ENCODE measurements around the gene TARS3.

TARS3 gene

GRCh38 chr15:101733545-101733944 is 9.3 kb upstream of the TARS3 start:
- Histone ChIP-seq H3K9me3 (ENCODE audit: control insufficient read depth in 5 of 5, low read length in 5 of 5) (no peaks in the 10 kb centered on the region), H3K36me3 (ENCODE audit: control insufficient read depth in 5 of 5, insufficient read depth in 5 of 5, low read length in 5 of 5) (no peaks in the 10 kb centered on the region), H3K4me1 (ENCODE audit: control insufficient read depth in 5 of 5, insufficient read depth in 5 of 5, low read length in 5 of 5) (no peaks in the 10 kb centered on the region), H3K9ac (ENCODE audit: low read length in 5 of 5) (no peak overlapping the region), H3K27ac (ENCODE audit: low read depth, low read length) (no peak overlapping the region), H3K27me3 (ENCODE audit: control insufficient read depth in 5 of 5, insufficient read depth in 4 of 5, low read length in 5 of 5) (no peaks in the 10 kb centered on the region), H3K4me3 (ENCODE audit: low read depth in 1 of 5, low read length in 5 of 5) (no peak overlapping the region)

- Histone ChIP-seq H3K27ac (ENCODE audit: low read depth, low read length) (no peak overlapping the region), H3K9me3 (ENCODE audit: control insufficient read depth in 5 of 5, low read length in 5 of 5) (no peaks in the 10 kb centered on the region), H3K4me1 (ENCODE audit: control insufficient read depth in 5 of 5, insufficient read depth in 5 of 5, low read length in 5 of 5) (no peaks in the 10 kb centered on the region), H3K4me3 (ENCODE audit: low read depth in 1 of 5, low read length in 5 of 5) (no peak overlapping the region), H3K36me3 (ENCODE audit: control insufficient read depth in 5 of 5, insufficient read depth in 5 of 5, low read length in 5 of 5) (no peaks in the 10 kb centered on the region), H3K27me3 (ENCODE audit: control insufficient read depth in 5 of 5, insufficient read depth in 4 of 5, low read length in 5 of 5) (no peaks in the 10 kb centered on the region), H3K9ac (ENCODE audit: low read length in 5 of 5) (no peak overlapping the region)
Observed at GRCh38 chr15:101732772-101733171, 8.5 kb upstream of the TARS3 start.

GRCh38 chr15:101731746-101732145 is 7.5 kb upstream of the TARS3 start:
- no peak overlapping the region for H3K9ac ChIP-seq (ENCODE audit: low read length in 5 of 5)
- H3K36me3 ChIP-seq (ENCODE audit: control insufficient read depth in 5 of 5, insufficient read depth in 5 of 5, low read length in 5 of 5) = no peaks in the 10 kb centered on the region
- H3K4me1 ChIP-seq (ENCODE audit: control insufficient read depth in 5 of 5, insufficient read depth in 5 of 5, low read length in 5 of 5) = no peaks in the 10 kb centered on the region
- no peaks in the 10 kb centered on the region for H3K9me3 ChIP-seq (ENCODE audit: control insufficient read depth in 5 of 5, low read length in 5 of 5)
- H3K4me3 ChIP-seq (ENCODE audit: low read depth in 1 of 5, low read length in 5 of 5) = no peak overlapping the region
- H3K27me3 ChIP-seq (ENCODE audit: control insufficient read depth in 5 of 5, insufficient read depth in 4 of 5, low read length in 5 of 5) = no peaks in the 10 kb centered on the region
- H3K27ac ChIP-seq (ENCODE audit: low read depth, low read length) = no peak overlapping the region

GRCh38 chr15:101727186-101727585 is 2.9 kb upstream of the TARS3 start:
- Histone ChIP-seq H3K4me1 (ENCODE audit: control insufficient read depth in 5 of 5, insufficient read depth in 5 of 5, low read length in 5 of 5) (peaks cover 0 to 22% (median 17%) of the 10 kb centered on the region in 5 donors), H3K9me3 (ENCODE audit: control insufficient read depth in 5 of 5, low read length in 5 of 5) (no peaks in the 10 kb centered on the region), H3K27ac (ENCODE audit: low read depth, low read length) (no peak overlapping the region), H3K36me3 (ENCODE audit: control insufficient read depth in 5 of 5, insufficient read depth in 5 of 5, low read length in 5 of 5) (no peaks in the 10 kb centered on the region), H3K4me3 (ENCODE audit: low read depth in 1 of 5, low read length in 5 of 5) (no peak overlapping the region), H3K9ac (ENCODE audit: low read length in 5 of 5) (no peak overlapping the region), H3K27me3 (ENCODE audit: control insufficient read depth in 5 of 5, insufficient read depth in 4 of 5, low read length in 5 of 5) (no peaks in the 10 kb centered on the region)

GRCh38 chr15:101725073-101725472 is 800 bp upstream of the TARS3 start:
- Histone ChIP-seq H3K36me3 (ENCODE audit: control insufficient read depth in 5 of 5, insufficient read depth in 5 of 5, low read length in 5 of 5) (peaks cover 6 to 15% (median 10%) of the 10 kb centered on the region in 5 donors), H3K4me3 (ENCODE audit: low read depth in 1 of 5, low read length in 5 of 5) (peak overlapping the region in 1 of 5 donors; percentile 67), H3K9me3 (ENCODE audit: control insufficient read depth in 5 of 5, low read length in 5 of 5) (no peaks in the 10 kb centered on the region), H3K9ac (ENCODE audit: low read length in 5 of 5) (peak overlapping the region in 1 of 5 donors; percentile 59), H3K27ac (ENCODE audit: low read depth, low read length) (no peak overlapping the region), H3K4me1 (ENCODE audit: control insufficient read depth in 5 of 5, insufficient read depth in 5 of 5, low read length in 5 of 5) (peaks cover 0 to 22% (median 17%) of the 10 kb centered on the region in 5 donors), H3K27me3 (ENCODE audit: control insufficient read depth in 5 of 5, insufficient read depth in 4 of 5, low read length in 5 of 5) (no peaks in the 10 kb centered on the region)

- H3K4me3 ChIP-seq (ENCODE audit: low read depth in 1 of 5, low read length in 5 of 5) = peak overlapping the region; percentile 34 to 71 (median 60)
Observed at GRCh38 chr15:101724675-101725005, 367 bp upstream of the TARS3 start.

GRCh38 chr15:101723171-101723873 is 951 bp downstream of the TARS3 start:
- H3K4me1 ChIP-seq (ENCODE audit: control insufficient read depth in 5 of 5, insufficient read depth in 5 of 5, low read length in 5 of 5) = peaks cover 0 to 22% (median 17%) of the 10 kb centered on the region in 5 donors
- H3K36me3 ChIP-seq (ENCODE audit: control insufficient read depth in 5 of 5, insufficient read depth in 5 of 5, low read length in 5 of 5) = peaks cover 17 to 33% (median 22%) of the 10 kb centered on the region in 5 donors
- peak overlapping the region; percentile 72 to 97 (median 87) for H3K4me3 ChIP-seq (ENCODE audit: low read depth in 1 of 5, low read length in 5 of 5)
- H3K27ac ChIP-seq (ENCODE audit: low read depth, low read length) = peak overlapping the region; percentile 57
- H3K27me3 ChIP-seq (ENCODE audit: control insufficient read depth in 5 of 5, insufficient read depth in 4 of 5, low read length in 5 of 5) = no peaks in the 10 kb centered on the region
- H3K9ac ChIP-seq (ENCODE audit: low read length in 5 of 5) = peak overlapping the region in 4 of 5 donors; percentile 78 to 88 (median 84)
- no peaks in the 10 kb centered on the region for H3K9me3 ChIP-seq (ENCODE audit: control insufficient read depth in 5 of 5, low read length in 5 of 5)

More at GRCh38 chr15:101724675-101725005, 367 bp upstream of the TARS3 start:
- Histone ChIP-seq H3K9ac (ENCODE audit: low read length in 5 of 5) (peak overlapping the region in 2 of 5 donors; percentile 35 to 59), H3K27me3 (ENCODE audit: control insufficient read depth in 5 of 5, insufficient read depth in 4 of 5, low read length in 5 of 5) (no peaks in the 10 kb centered on the region), H3K36me3 (ENCODE audit: control insufficient read depth in 5 of 5, insufficient read depth in 5 of 5, low read length in 5 of 5) (peaks cover 9 to 20% (median 14%) of the 10 kb centered on the region in 5 donors), H3K4me1 (ENCODE audit: control insufficient read depth in 5 of 5, insufficient read depth in 5 of 5, low read length in 5 of 5) (peaks cover 0 to 22% (median 17%) of the 10 kb centered on the region in 5 donors), H3K27ac (ENCODE audit: low read depth, low read length) (no peak overlapping the region), H3K9me3 (ENCODE audit: control insufficient read depth in 5 of 5, low read length in 5 of 5) (no peaks in the 10 kb centered on the region)

GRCh38 chr15:101718896-101719295 is 5.4 kb downstream of the TARS3 start:
- peaks cover 19 to 39% (median 31%) of the 10 kb centered on the region in 5 donors for H3K36me3 ChIP-seq (ENCODE audit: control insufficient read depth in 5 of 5, insufficient read depth in 5 of 5, low read length in 5 of 5)
- no peak overlapping the region for H3K27ac ChIP-seq (ENCODE audit: low read depth, low read length)
- H3K4me1 ChIP-seq (ENCODE audit: control insufficient read depth in 5 of 5, insufficient read depth in 5 of 5, low read length in 5 of 5) = peaks cover 0 to 12% (median 11%) of the 10 kb centered on the region in 5 donors

GRCh38 chr15:101712078-101712477 is 12.2 kb downstream of the TARS3 start:
- Histone ChIP-seq H3K9me3 (ENCODE audit: control insufficient read depth in 5 of 5, low read length in 5 of 5) (no peaks in the 10 kb centered on the region), H3K4me3 (ENCODE audit: low read depth in 1 of 5, low read length in 5 of 5) (no peak overlapping the region), H3K4me1 (ENCODE audit: control insufficient read depth in 5 of 5, insufficient read depth in 5 of 5, low read length in 5 of 5) (no peaks in the 10 kb centered on the region), H3K27ac (ENCODE audit: low read depth, low read length) (no peak overlapping the region), H3K27me3 (ENCODE audit: control insufficient read depth in 5 of 5, insufficient read depth in 4 of 5, low read length in 5 of 5) (no peaks in the 10 kb centered on the region), H3K9ac (ENCODE audit: low read length in 5 of 5) (no peak overlapping the region), H3K36me3 (ENCODE audit: control insufficient read depth in 5 of 5, insufficient read depth in 5 of 5, low read length in 5 of 5) (peaks cover 21 to 60% (median 53%) of the 10 kb centered on the region in 5 donors)

More at GRCh38 chr15:101718896-101719295, 5.4 kb downstream of the TARS3 start:
- no peaks in the 10 kb centered on the region for H3K9me3 ChIP-seq (ENCODE audit: control insufficient read depth in 5 of 5, low read length in 5 of 5)
- H3K27me3 ChIP-seq (ENCODE audit: control insufficient read depth in 5 of 5, insufficient read depth in 4 of 5, low read length in 5 of 5) = no peaks in the 10 kb centered on the region
- H3K4me3 ChIP-seq (ENCODE audit: low read depth in 1 of 5, low read length in 5 of 5) = no peak overlapping the region
- H3K9ac ChIP-seq (ENCODE audit: low read length in 5 of 5) = no peak overlapping the region

- H3K27ac ChIP-seq (ENCODE audit: low read depth, low read length) = no peak overlapping the region
- no peaks in the 10 kb centered on the region for H3K9me3 ChIP-seq (ENCODE audit: control insufficient read depth in 5 of 5, low read length in 5 of 5)
- no peak overlapping the region for H3K9ac ChIP-seq (ENCODE audit: low read length in 5 of 5)
- H3K36me3 ChIP-seq (ENCODE audit: control insufficient read depth in 5 of 5, insufficient read depth in 5 of 5, low read length in 5 of 5) = peaks cover 21 to 61% (median 54%) of the 10 kb centered on the region in 5 donors
- H3K4me1 ChIP-seq (ENCODE audit: control insufficient read depth in 5 of 5, insufficient read depth in 5 of 5, low read length in 5 of 5) = no peaks in the 10 kb centered on the region
- no peak overlapping the region for H3K4me3 ChIP-seq (ENCODE audit: low read depth in 1 of 5, low read length in 5 of 5)
- H3K27me3 ChIP-seq (ENCODE audit: control insufficient read depth in 5 of 5, insufficient read depth in 4 of 5, low read length in 5 of 5) = no peaks in the 10 kb centered on the region
Observed at GRCh38 chr15:101710806-101711205, 13.5 kb downstream of the TARS3 start.

All from subcutaneous abdominal adipose tissue (tissue), 5 donors.